ENCODE measurements around the gene LCE6A.

LCE6A gene

DNA sequence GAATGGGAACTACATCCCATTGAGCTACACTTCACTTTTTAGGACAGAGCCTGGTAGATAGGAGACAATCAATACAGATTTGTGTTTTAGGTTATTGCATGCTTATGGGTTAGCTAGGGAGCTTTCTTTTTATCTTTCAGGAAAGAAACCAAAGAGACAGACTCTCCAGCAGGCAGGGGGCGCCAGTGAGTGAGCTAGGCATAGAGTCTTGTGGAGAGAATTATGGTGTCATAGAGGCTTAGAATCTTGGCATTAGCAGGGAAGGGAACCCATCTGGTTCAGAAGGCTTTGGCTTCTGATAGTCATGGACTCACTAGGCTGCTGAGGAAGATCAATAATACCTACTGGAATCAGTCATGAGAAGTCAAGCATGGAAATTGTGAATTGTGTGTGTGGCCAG, 35.4 kb downstream of the LCE6A start, which contains the start of gene SMCP:
TSS of gene SMCP (plus strand) at position 281 of the 400 bp plus-strand sequence. CDS start 6,101 bp downstream, outside the sequence.
- no peak for DNase-seq

DNA sequence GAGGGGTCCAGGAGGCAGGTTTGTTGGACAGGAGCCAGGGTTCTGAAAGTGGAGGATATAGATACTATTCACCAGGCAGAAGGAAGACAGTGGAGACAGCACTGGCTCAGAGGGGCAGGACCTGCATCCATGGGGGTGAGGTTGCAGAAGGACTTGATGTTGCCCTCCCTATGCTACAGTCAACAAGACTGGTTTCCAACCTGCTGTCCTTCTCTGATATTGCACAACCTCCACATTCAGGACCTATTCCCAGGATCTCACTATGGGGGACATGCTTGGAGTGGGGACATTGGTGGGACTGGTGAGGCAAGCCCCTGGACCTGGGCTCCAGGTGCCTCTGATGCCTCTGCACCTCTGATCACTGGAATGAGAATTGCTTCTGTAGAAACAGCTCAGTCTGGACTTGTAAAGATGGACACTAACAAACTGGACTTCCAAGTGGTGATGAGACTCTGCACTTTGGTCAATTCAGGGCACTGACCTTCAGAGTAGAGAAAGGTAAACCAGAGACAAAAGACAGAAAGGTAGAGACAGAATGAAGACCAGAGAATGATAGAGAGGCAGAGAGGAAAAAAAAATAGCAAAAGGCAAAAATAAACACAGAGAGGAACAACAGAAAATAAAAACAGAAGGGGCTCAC, 37.0 kb downstream of the LCE6A start:
- no peak for DNase-seq

DNA sequence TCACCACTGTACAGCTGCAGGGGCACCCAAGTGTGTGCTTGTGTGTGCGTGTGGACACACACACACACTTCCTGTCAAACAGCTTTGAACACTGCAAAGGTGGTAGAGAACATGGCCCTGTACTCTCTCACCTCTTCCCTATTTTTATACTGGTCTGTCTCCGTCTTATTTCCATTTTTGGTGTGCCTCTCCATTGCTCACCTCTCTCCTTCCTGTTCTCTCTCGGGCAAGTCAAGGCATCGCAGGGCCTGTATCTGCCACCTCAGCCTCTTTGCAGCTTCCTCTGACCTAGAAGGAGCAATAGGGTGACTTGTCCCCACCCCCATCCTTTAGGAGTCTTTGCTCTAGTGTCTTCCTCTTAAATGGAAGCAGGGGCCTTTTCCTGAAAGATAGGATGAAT, 37.7 kb downstream of the LCE6A start:
- no peak for DNase-seq

GRCh38 chr1:152880907-152881306, 38.3 kb downstream of the LCE6A start:
- no peak for DNase-seq

- DNase-seq: no peak
Measured at GRCh38 chr1:152884085-152884484, 41.4 kb downstream of the LCE6A start.

GRCh38 chr1:152884506-152884905, 41.9 kb downstream of the LCE6A start:
- no peak for DNase-seq

DNA sequence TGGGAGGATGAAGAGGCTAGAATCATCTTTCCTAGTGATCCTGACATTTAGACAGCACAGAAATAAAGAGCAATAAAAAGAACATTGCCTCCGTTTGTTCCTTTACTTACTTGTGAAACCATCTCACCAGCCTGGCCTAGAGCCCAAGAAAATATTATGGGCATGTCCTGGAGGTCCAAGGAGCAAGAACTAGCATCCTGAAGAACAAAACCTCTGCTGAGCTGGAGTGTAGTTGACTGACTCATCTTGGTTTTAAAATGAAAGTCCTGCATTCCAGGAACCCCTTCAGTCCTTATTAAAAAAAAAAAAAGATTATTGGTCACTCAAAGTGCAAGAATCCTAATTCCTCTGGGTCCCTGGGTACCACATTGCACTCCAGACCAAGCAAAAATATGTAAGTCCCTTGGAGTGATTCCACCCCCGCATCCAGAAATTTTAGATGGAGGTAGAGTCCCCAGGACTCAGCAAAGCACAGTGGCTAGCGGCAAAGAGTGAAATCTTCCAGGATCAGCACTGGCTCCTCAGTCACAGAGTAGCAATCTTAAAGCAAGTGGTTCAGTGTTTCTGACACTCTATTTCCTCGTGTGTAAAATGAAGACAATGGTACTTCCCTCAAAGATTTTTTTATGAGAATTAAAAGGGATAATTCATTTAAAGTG, 42.4 kb downstream of the LCE6A start:
- no peak for DNase-seq

- no peak for DNase-seq
Measured at GRCh38 chr1:152886085-152886484, 43.4 kb downstream of the LCE6A start.

GRCh38 chr1:152886758-152887409, 44.2 kb downstream of the LCE6A start:
- DNase-seq: no peak

DNA sequence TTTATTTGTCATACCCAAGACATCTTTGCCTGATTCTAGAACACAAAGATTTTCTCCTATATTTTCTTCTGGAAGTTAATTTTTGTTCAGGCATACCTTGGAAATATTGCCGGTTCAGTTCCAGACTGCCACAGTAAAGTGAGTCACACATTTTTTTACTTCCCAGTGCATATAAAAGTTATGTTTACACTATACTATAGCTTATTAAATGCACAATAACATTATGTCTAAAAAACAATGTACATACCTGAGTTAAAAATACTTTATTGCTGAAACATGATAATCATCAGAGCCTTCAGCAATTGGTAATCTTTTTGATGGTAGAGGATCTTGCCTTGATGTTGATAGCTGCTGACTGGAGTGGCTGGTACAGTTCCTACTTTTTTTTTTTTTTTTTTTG, 45.5 kb downstream of the LCE6A start:
- no peak for DNase-seq
